Measurements from ENCODE around the gene ARHGAP24. TPM values are rescaled to one million over a fixed set of nuclear protein-coding genes. Genes with fewer than 3 reads are reported as not detected.

Gene ARHGAP24
- total RNA-seq, 1 experiment from 2014 or later: 2.1 TPM

DNA sequence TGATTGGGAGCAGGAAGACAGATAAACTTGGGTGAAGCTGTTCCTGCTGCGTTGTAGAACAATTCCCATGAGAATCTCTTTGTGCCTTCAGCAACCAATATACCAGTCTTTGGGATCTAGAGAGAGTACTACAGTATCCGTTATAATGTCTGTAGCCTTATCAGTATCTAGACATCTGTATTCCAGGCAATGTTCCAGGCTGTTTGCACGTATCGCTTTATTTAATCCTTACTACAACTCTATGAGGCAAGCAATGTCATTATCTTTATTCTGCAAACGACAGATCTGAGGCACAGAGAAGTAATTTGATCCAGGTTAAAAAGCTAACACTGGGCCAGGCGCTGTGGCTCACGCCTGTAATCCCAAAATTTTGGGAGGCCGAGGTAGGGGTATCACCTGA lies 251.6 kb downstream of the ARHGAP24 start (continued):
- TF ChIP-seq, protein P1, sequence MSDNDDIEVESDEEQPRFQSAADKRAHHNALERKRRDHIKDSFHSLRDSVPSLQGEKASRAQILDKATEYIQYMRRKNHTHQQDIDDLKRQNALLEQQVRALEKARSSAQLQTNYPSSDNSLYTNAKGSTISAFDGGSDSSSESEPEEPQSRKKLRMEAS (CRISPR knock-in tag; IDR thresholded peaks at IDR 0.05): no peak
- TF ChIP-seq NFYB (CRISPR knock-in tag; conservative IDR thresholded peaks at IDR 0.05; ENCODE audit: low read depth) (no peak), GABPB1 (CRISPR knock-in tag; IDR thresholded peaks at IDR 0.05) (no peak), JUN (CRISPR knock-in tag; IDR thresholded peaks at IDR 0.05) (no peak), ZNF396 (CRISPR knock-in tag; IDR thresholded peaks at IDR 0.05; ENCODE audit: borderline replicate concordance) (no peak), TCF7 (CRISPR knock-in tag; IDR thresholded peaks at IDR 0.05; ENCODE audit: low read depth) (no peak), IRF2 (CRISPR knock-in tag; IDR thresholded peaks at IDR 0.05; ENCODE audit: borderline replicate concordance, low read depth) (no peak), CBFB (CRISPR knock-in tag; IDR thresholded peaks at IDR 0.05; ENCODE audit: low read depth) (no peak), MXD4 (CRISPR knock-in tag; IDR thresholded peaks at IDR 0.05; ENCODE audit: borderline replicate concordance) (no peak), TP53 (CRISPR knock-in tag; IDR thresholded peaks at IDR 0.05) (no peak), ZNF219 (CRISPR knock-in tag; IDR thresholded peaks at IDR 0.05; ENCODE audit: borderline replicate concordance) (no peak), SOX15 (CRISPR knock-in tag; IDR thresholded peaks at IDR 0.05) (no peak)
- TF ChIP-seq, protein P2, sequence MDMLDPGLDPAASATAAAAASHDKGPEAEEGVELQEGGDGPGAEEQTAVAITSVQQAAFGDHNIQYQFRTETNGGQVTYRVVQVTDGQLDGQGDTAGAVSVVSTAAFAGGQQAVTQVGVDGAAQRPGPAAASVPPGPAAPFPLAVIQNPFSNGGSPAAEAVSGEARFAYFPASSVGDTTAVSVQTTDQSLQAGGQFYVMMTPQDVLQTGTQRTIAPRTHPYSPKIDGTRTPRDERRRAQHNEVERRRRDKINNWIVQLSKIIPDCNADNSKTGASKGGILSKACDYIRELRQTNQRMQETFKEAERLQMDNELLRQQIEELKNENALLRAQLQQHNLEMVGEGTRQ (CRISPR knock-in tag; IDR thresholded peaks at IDR 0.05): no peak
- TF ChIP-seq, protein P3, sequence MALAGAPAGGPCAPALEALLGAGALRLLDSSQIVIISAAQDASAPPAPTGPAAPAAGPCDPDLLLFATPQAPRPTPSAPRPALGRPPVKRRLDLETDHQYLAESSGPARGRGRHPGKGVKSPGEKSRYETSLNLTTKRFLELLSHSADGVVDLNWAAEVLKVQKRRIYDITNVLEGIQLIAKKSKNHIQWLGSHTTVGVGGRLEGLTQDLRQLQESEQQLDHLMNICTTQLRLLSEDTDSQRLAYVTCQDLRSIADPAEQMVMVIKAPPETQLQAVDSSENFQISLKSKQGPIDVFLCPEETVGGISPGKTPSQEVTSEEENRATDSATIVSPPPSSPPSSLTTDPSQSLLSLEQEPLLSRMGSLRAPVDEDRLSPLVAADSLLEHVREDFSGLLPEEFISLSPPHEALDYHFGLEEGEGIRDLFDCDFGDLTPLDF (CRISPR knock-in tag; IDR thresholded peaks at IDR 0.05): no peak

DNA sequence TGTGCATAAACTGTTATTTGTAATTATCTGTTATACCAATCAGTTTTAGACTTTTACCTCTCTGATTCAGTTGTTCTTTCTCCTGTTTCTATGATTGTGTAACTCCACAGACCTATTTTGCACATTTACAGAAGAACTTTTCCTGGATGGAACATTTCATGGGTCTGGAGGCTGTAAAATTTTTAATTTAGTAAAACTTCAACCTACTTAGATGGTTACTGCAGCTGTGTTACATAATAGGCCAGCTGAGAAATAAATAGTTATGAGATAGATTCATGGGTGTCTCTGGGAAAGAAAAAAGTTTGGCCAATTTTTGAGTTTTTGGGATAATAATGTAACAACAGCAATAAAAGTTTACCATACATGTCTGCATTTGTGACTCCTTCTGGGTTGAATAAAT lies 253.5 kb downstream of the ARHGAP24 start:
- DNase-seq (ENCODE audit: low spot score) (no peak), ATAC-seq (no peak)
- H3K4me3 Mint-ChIP-seq: no peak overlapping the region
- no peaks in the 10 kb centered on the region for H3K4me1 Mint-ChIP-seq
- CTCF ChIA-PET: no interaction called here
- no peaks in the 10 kb centered on the region for H3K36me3 Mint-ChIP-seq
- no peaks in the 10 kb centered on the region for H3K27me3 Mint-ChIP-seq (ENCODE audit: low read depth)
- POLR2A ChIA-PET: no interaction called here
- no peaks in the 10 kb centered on the region for H3K9me3 Mint-ChIP-seq
- H3K27ac Mint-ChIP-seq: no peak overlapping the region
- TF ChIP-seq TCF7 (CRISPR knock-in tag; IDR thresholded peaks at IDR 0.05; ENCODE audit: low read depth) (no peak), NR2C2 (CRISPR knock-in tag; IDR thresholded peaks at IDR 0.05) (no peak), NFE2L1 (CRISPR knock-in tag; IDR thresholded peaks at IDR 0.05) (no peak), SP1 (CRISPR knock-in tag; conservative IDR thresholded peaks at IDR 0.05) (no peak), SOX15 (CRISPR knock-in tag; IDR thresholded peaks at IDR 0.05) (no peak), TP53 (CRISPR knock-in tag; IDR thresholded peaks at IDR 0.05) (no peak), SMAD3 (CRISPR knock-in tag; IDR thresholded peaks at IDR 0.05; ENCODE audit: borderline replicate concordance) (no peak), ZNF671 (CRISPR knock-in tag; IDR thresholded peaks at IDR 0.05) (no peak)
- TF ChIP-seq, protein P1 (CRISPR knock-in tag; IDR thresholded peaks at IDR 0.05): no peak
- TF ChIP-seq, protein P4, sequence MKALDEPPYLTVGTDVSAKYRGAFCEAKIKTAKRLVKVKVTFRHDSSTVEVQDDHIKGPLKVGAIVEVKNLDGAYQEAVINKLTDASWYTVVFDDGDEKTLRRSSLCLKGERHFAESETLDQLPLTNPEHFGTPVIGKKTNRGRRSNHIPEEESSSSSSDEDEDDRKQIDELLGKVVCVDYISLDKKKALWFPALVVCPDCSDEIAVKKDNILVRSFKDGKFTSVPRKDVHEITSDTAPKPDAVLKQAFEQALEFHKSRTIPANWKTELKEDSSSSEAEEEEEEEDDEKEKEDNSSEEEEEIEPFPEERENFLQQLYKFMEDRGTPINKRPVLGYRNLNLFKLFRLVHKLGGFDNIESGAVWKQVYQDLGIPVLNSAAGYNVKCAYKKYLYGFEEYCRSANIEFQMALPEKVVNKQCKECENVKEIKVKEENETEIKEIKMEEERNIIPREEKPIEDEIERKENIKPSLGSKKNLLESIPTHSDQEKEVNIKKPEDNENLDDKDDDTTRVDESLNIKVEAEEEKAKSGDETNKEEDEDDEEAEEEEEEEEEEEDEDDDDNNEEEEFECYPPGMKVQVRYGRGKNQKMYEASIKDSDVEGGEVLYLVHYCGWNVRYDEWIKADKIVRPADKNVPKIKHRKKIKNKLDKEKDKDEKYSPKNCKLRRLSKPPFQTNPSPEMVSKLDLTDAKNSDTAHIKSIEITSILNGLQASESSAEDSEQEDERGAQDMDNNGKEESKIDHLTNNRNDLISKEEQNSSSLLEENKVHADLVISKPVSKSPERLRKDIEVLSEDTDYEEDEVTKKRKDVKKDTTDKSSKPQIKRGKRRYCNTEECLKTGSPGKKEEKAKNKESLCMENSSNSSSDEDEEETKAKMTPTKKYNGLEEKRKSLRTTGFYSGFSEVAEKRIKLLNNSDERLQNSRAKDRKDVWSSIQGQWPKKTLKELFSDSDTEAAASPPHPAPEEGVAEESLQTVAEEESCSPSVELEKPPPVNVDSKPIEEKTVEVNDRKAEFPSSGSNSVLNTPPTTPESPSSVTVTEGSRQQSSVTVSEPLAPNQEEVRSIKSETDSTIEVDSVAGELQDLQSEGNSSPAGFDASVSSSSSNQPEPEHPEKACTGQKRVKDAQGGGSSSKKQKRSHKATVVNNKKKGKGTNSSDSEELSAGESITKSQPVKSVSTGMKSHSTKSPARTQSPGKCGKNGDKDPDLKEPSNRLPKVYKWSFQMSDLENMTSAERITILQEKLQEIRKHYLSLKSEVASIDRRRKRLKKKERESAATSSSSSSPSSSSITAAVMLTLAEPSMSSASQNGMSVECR (CRISPR knock-in tag; IDR thresholded peaks at IDR 0.05; ENCODE audit: borderline replicate concordance): no peak
- TF ChIP-seq, protein P5, sequence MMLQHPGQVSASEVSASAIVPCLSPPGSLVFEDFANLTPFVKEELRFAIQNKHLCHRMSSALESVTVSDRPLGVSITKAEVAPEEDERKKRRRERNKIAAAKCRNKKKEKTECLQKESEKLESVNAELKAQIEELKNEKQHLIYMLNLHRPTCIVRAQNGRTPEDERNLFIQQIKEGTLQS (CRISPR knock-in tag; conservative IDR thresholded peaks at IDR 0.05): no peak
- TF ChIP-seq, protein P6, sequence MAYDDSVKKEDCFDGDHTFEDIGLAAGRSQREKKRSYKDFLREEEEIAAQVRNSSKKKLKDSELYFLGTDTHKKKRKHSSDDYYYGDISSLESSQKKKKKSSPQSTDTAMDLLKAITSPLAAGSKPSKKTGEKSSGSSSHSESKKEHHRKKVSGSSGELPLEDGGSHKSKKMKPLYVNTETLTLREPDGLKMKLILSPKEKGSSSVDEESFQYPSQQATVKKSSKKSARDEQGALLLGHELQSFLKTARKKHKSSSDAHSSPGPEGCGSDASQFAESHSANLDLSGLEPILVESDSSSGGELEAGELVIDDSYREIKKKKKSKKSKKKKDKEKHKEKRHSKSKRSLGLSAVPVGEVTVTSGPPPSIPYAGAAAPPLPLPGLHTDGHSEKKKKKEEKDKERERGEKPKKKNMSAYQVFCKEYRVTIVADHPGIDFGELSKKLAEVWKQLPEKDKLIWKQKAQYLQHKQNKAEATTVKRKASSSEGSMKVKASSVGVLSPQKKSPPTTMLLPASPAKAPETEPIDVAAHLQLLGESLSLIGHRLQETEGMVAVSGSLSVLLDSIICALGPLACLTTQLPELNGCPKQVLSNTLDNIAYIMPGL (CRISPR knock-in tag; IDR thresholded peaks at IDR 0.05): no peak
- TF ChIP-seq, protein P7, sequence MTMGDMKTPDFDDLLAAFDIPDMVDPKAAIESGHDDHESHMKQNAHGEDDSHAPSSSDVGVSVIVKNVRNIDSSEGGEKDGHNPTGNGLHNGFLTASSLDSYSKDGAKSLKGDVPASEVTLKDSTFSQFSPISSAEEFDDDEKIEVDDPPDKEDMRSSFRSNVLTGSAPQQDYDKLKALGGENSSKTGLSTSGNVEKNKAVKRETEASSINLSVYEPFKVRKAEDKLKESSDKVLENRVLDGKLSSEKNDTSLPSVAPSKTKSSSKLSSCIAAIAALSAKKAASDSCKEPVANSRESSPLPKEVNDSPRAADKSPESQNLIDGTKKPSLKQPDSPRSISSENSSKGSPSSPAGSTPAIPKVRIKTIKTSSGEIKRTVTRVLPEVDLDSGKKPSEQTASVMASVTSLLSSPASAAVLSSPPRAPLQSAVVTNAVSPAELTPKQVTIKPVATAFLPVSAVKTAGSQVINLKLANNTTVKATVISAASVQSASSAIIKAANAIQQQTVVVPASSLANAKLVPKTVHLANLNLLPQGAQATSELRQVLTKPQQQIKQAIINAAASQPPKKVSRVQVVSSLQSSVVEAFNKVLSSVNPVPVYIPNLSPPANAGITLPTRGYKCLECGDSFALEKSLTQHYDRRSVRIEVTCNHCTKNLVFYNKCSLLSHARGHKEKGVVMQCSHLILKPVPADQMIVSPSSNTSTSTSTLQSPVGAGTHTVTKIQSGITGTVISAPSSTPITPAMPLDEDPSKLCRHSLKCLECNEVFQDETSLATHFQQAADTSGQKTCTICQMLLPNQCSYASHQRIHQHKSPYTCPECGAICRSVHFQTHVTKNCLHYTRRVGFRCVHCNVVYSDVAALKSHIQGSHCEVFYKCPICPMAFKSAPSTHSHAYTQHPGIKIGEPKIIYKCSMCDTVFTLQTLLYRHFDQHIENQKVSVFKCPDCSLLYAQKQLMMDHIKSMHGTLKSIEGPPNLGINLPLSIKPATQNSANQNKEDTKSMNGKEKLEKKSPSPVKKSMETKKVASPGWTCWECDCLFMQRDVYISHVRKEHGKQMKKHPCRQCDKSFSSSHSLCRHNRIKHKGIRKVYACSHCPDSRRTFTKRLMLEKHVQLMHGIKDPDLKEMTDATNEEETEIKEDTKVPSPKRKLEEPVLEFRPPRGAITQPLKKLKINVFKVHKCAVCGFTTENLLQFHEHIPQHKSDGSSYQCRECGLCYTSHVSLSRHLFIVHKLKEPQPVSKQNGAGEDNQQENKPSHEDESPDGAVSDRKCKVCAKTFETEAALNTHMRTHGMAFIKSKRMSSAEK (CRISPR knock-in tag; IDR thresholded peaks at IDR 0.05; ENCODE audit: borderline replicate concordance): no peak
